NOMO-1 treated with DMSO at 0.1 percent for 48 hours (cell line): ENCODE results near the gene ACTL9.
"Not testable (repeated sequence)": the region's sequence is repeated elsewhere in the genome, so short reads cannot be mapped to it uniquely, and the experiment has no call there.

Source experiments
- DNase-seq: peaks from one replicate; lab custom pipeline; 2025; ENCODE audit not compliant: unreplicated experiment; lab: John Stamatoyannopoulos, UW

Gene ACTL9, protein sequence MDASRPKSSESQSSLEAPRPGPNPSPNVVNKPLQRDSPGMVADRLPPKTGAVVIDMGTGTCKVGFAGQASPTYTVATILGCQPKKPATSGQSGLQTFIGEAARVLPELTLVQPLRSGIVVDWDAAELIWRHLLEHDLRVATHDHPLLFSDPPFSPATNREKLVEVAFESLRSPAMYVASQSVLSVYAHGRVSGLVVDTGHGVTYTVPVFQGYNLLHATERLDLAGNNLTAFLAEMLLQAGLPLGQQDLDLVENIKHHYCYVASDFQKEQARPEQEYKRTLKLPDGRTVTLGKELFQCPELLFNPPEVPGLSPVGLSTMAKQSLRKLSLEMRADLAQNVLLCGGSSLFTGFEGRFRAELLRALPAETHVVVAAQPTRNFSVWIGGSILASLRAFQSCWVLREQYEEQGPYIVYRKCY

GRCh38 chr19:8698433-8699063 is at the start of gene ACTL9:
Gene ACTL9, minus strand, starts transcription at chr19:8698795. Its CDS starts 94 bp downstream, at chr19:8698701.
- no peak for DNase-seq

GRCh38 chr19:8739291-8740065 is 40.9 kb upstream of the ACTL9 start:
- DNase-seq, result not testable (repeated sequence)

- DNase-seq, result no peak
Measured at GRCh38 chr19:8738377-8738776, 39.8 kb upstream of the ACTL9 start.

- no peak for DNase-seq
Measured at GRCh38 chr19:8731428-8732169, 33.0 kb upstream of the ACTL9 start.

DNA sequence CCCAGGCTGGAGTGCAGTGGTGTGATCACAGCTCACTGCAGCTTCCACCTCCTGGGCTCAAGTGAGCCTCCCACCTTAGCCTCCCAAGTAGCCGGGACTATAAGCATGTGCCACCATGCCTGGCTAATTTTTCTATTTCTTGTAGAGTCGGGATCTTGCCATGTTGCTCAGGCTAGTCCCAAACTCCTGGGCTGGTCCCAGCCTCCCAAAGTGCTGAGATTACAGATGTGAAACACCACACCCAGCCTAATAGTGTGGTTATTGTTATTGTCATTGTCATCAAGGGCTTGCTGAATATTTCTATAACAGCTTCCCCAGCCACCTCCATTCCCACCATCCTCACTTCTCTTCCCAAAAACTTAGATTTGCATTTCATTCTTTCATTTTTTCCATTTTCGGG is 25.7 kb upstream of the ACTL9 start:
- DNase-seq, result no peak

GRCh38 chr19:8722032-8722431 is 23.4 kb upstream of the ACTL9 start:
- no peak for DNase-seq

GRCh38 chr19:8721334-8721733 is 22.7 kb upstream of the ACTL9 start, which contains the start of gene OR2Z1:
Gene OR2Z1, plus strand, starts transcription at chr19:8721634. Its CDS starts 9,395 bp downstream, at chr19:8731029.
- no peak for DNase-seq

DNA sequence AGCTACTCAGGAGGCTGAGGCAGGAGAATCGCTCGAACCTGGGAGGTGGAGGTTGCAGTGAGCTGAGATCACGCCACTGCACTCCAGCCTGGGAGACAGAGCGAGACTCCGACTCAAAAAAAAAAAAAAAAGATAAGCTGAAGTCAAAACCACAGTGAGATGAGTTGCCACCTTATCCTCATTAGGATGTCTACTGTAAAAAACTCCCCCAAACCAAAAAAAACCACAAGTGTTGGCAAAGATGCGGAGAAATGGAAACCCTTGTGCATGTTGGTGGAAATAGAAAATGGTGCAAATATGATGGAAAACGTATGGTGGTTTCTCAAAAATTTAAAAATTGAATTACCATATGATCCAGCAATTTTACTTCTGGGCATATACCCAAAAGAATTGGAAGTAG is 11.7 kb upstream of the ACTL9 start:
- DNase-seq, result not testable (repeated sequence)

DNA sequence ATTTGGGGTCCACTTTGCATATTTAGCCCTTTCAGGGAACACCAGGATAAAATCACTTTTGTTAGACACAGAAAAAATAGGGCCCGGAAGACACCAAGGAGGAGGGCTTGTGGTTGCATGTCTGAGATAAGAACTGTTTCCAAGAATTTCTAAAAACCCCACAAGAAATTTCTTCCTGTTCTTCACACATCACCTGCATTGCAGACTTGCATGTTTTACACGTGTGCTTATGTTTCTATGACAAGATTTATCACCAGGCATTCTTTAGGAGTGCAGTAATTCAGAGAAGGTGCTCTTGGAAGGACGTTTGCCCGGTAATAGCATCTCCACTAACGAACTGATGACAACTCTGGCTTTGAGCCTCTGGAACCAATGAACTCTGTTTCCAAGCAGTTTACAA is 7.1 kb upstream of the ACTL9 start:
- DNase-seq, result no peak

DNA sequence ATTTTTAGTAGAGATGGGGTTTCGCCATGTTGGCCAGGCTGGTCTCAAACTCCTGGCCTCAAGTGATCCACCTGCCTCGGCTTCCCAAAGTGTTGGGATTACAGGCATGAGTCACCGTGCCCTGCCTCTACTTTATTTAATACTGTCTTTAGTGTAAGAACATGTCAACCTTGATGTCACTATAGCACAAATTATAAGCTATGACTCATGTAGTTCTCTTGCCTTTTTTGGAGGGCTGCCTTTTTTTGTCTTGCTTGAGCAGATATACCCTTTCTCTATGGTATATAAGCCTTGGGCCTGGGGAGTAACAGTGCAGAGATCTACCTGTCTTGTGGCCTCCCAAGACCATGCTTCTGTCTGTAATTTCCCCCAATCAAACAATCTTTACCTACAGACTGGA is 6.7 kb upstream of the ACTL9 start:
- DNase-seq, result not testable (repeated sequence)

DNA sequence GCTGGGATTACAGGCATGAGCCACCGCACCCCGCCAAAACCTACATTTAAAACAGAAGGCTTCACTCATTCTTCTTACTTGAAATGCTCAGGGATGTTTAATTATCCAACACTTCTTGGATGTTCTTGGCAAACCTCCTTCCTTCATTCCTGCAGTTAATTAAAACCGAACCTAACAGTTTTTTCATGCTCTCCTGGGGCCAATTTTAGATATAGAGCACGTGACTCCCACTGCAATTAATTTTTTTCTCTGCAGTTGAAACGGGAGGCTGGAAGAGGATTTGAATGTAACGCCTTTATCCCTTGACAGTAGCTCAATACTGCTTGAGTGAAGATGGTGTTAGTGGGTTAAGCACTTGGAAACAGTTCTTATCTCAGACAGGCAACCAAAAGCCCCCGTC is 4.6 kb upstream of the ACTL9 start:
- no peak for DNase-seq

DNA sequence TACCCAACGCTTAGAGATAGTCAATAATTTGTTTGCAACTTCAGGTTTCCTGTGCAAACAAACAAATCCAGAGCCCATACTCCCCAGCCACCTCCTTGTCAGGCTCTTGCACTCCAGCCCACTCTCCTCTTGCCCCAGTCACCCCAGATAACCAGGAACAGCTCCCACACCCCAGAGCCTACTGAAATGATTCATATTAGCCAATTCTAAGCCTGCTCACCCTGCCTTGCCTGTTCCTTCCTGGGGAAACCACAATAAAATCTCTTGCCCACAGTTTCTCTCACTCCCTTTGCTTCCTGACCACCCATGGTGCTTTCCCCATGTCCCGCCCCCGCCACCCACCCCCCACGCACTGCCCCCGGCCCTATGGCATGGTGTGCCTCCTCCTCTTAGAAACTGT is 3.8 kb upstream of the ACTL9 start:
- DNase-seq, result peak; percentile 15

GRCh38 chr19:8700956-8701355 is 2.4 kb upstream of the ACTL9 start:
- no peak for DNase-seq

- DNase-seq, result no peak
Measured at GRCh38 chr19:8699908-8700307, 1.3 kb upstream of the ACTL9 start.

DNA sequence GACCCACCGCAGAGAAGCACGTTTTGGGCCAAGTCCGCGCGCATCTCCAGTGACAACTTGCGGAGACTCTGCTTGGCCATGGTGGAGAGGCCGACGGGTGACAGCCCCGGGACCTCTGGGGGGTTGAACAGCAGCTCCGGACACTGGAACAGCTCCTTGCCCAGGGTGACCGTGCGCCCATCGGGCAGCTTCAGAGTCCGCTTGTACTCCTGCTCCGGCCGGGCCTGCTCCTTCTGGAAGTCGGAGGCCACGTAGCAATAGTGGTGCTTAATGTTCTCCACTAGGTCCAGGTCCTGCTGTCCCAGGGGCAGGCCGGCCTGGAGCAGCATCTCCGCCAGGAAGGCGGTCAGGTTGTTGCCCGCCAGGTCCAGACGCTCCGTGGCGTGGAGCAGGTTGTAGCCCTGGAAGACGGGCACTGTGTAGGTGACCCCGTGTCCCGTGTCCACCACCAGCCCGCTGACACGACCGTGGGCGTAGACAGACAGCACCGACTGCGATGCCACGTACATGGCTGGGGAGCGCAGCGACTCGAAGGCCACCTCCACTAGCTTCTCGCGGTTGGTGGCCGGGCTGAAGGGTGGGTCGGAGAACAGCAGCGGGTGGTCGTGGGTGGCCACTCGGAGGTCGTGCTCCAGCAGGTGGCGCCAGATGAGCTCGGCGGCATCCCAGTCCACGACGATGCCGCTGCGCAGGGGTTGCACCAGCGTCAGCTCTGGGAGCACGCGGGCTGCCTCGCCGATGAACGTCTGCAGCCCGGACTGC is 743 bp downstream of the ACTL9 start:
- DNase-seq, result no peak

DNA sequence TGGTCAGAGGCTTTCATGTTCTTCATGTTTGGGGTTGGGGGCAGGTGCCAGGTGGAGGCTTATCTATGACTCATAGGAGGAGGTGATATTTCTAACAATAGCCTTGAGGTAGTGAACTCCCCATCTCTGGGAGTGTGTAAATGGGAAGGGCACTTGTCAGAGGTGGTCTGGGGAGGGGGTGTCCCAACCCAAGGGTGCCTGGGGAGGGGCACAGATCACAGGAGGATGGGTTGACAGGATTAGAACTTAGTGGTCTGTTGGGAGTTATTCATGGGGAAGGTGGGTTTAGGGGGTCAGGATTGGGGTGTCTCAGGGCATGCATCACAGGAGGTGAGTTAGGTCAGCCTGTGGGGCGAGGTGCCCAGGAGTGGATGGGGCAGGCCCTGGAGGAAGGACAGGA is 1.6 kb downstream of the ACTL9 start:
- DNase-seq, result no peak

- DNase-seq, result no peak
Measured at GRCh38 chr19:8695911-8696310, 2.7 kb downstream of the ACTL9 start.

- no peak for DNase-seq
Measured at GRCh38 chr19:8695501-8695900, 3.1 kb downstream of the ACTL9 start.

DNA sequence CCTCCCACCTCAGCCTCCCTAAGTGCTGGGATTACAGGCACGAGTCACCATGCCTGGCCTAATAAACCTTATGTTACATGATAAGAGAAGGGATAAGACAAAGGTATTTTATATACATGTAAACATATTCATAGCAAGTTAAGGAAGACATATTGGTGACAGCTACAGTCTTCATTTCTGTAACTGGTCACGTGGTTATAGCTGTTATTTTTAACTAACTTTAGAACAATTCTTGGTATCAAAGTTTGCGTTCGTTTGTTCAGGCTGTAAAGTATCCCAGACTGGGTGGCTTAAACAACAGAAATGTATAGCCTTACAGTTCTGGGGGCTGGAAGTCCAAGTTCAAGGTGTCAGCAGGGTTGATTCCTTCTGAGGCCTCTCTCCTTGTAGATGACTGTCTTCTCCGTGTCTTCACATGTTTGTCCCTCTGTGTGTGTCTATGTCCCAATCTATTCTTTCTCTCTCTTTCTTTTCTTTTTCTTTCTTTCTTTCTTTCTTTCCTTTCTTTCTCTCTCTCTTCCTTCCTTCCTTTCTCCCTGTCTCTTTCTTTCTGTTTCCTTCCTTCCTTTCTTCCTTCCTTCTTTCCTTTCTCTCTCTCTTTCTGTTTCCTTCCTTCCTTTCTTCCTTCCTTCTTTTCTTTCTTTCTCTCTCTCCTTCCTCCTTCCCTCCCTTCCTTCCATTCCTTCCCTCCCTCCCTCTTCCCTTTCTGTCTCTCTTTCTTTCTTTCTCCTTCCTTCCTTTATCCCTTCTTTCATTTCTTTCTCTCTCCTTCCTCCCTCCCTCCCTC is 7.6 kb downstream of the ACTL9 start:
- no peak for DNase-seq

GRCh38 chr19:8688930-8689329 is 9.7 kb downstream of the ACTL9 start:
- no peak for DNase-seq
